ENCODE data around the gene LRRC41.
A peak's percentile ranks its signal among the peaks of the same experiment; 100 is the strongest.

The LRRC41 gene

DNA sequence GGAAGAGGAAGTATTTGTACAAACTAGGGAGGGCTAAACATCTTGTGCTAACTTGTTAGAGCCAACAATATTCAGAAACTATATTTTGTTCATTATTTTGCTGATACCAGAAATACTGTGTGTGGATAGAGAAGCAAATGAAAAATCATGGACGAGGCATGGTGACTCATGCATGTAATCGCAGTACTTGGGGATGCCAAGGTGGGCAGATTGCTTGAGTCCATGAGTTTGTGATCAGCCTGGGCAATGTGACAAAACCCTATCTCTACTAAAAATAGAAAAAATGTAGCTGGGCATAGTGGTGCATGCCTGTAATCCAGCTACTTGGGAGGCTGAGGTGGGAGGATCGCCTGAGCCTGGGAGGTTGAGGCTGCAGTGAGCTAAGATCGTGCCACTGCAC, 13.4 kb downstream of the LRRC41 start:
- DNase-seq: peak in 1 of 10 donors; percentile 49
- intact Hi-C loops (cut with DNase I): no loop called here

DNA sequence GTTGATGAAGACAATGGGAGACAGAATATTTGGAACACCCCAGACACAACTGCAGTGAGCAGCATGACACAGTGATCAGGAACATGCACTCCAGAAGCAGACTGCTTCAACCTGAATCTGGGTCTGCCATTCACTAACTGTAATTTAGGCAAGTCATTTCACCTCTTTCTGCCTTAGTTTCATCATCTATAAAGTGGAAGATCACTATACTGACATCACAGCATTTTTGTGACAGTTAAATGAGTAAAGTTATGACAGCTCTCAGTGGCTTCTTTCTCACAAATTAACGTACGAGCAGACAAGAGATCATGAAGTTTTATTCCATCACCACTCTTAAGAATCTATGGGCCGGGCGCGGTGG, 14.3 kb downstream of the LRRC41 start:
- DNase-seq: no peak
- intact Hi-C loops (cut with DNase I): no loop called here

DNA sequence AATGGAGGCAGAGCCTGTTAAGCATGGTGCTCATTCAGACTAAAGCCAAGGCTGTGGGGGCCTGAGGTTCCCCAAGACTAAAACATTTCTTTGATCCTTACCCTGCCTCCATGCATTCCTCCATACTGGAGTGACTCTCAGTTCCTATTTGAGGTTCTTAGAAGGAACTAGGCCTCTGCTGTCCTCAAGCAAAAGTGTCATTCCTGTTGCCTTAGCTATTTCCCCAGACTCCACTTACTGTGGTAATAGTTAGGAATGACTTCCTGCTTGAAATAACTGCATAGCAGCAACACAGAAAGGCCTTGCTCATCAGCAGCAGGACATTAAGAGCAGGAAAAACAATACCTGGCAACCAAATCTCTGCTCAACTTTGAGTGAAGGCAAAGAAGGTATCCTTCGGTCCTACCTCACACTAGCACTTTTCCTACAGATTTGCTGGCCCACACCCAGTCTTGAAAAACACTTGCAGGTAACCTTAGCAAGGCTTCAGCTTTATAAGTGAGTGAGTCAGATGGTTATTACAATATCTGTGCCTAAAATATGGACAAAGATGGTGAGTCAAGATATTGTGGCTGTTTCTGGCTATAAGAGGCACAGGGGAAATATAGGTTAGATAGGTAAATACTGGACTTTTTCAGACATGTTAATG, 14.8 kb downstream of the LRRC41 start:
- DNase-seq: no peak
- intact Hi-C loops (cut with DNase I): no loop called here

DNA sequence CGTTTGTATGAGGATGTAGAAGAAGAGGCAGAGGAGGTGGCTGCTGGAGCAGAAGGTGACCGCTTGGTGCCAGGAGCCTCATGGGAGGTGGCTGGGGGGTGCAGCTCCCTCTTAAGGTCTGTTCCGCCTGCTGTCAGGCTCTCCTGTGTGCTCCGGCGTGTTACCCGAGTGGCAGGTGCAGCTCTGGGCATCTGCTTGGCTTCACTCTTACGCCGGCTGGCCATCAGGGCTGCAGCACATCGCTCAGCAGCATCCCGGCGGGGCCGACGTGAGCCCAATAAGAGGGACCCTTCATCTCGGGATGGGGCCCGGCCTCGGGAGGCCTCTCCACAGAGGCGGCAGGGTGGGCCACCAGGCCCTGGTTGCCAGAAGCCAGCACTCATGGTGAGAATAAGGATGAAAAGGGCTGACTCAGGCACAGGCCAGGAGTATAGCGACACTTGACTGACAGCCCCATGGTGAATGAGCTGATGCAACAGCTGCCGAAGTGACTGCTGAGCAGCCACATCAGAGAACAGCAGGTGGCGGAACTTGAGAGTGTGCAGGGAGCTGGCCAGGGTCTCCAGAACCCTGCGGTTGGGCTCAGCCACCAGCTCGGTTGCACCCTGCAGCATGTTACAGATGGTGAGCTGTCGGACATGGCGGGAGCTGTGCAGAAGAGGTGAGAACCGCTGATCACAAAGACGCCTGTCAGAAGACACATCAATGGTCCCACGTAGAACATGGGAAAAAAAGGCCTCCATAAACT, 17.5 kb downstream of the LRRC41 start:
- intact Hi-C loops (cut with DNase I): no loop called here
- no peak for DNase-seq

DNA sequence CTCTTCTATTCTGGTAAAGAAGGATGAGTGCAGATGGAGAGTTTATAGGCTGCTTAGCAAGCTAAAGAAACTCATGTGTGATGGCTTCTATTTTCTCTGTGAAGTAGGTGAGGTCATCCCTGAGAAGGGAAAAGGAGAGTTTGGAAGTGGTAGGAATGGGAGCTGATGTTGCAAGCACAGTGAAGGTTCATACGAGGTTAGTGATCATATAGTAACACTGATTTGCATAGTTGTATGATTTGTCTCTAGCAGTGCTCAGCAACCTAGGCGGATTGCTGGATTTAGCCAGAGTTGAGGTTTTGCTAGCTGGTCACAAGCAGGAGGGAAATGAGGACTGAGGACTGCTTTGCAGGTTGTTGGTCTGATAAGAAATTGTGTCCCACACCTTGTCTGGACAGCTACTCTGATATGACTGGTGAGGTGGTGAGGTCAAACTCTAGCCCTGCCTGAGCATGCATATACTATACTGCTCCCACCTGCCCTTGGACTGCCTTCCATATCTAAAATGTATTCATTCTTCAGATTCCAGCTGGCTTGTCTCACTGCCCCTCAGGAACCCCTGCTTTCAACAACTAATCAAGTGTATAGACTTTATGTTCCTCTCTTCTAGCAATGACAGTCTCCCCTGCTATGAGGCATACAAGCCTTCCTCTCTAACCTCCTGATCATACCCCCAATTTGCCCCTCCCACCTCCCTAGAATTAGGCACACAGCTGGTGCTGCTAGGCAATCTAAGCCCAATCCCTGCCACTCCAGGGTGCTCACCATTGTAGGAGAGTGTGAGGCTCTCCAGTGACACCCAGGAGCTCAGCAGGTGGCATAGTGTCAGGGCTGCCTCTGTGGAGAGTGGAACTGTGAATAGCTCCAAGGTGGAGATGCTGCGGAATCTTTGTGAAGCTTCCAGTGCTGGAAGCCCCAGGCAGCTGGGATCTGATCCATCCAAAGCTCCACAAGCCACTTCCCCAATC, 18.5 kb downstream of the LRRC41 start:
- DNase-seq: no peak
- intact Hi-C loops (cut with DNase I): no loop called here

DNA sequence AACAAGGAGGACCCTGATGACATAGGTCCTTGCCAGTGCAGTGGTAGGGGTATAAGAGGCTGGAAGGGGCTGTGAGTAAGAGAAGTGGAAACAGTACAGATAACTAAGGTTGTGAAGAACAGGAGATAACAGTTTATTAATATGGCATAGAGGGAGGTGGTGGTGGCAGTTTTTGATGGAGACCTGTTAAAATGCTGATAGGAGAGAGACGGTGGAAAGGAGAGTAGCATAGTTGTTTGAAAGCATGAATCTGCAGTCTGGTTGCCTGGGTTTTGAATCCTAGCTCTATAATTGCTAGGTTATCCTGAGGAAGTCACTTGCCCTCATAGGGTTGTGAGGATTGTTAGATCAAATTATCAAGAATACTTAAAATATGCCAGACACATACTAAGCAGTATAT, 19.4 kb downstream of the LRRC41 start:
- no peak for DNase-seq
- intact Hi-C loops (cut with DNase I): no loop called here

DNA sequence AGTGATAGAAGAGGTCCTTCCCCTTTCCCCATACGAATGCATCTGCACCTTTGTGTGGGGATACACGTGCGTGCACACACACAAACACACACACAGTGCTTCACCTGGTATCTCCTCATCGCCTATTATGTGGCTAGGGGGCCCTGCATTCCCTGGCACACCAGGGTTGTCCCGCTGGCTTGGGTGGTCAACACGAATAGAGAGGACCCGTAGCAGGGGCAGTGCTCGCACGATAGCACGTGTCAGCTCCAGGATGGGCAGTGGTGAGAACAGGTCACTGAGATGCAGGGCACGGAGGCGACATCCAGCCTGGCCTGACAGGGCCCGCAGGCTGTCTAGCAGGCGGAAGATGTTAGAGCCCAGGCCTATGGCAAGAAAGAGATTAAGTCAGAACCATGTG, 22.4 kb downstream of the LRRC41 start:
- no peak for DNase-seq
- intact Hi-C loops (cut with DNase I): no loop called here

DNA sequence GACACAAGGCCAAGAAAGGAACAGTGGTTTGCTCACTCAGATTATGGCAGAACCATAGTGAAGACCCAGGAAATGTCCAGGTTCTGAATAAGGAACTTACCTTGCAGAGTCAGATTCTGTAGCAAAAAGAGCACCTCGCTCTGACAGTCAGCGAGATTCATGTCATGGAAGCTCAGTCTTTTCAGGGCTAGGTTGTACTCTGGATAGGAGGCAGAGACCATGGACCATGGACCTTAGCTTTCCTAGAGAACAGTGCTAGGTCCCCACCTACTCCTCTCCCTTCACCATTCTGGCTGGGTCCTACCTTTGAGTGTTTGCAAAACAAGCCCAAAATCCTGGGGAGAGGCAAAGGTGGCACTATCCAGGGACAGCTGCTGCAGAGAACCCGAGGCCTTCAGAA, 23.3 kb downstream of the LRRC41 start:
- intact Hi-C loops (cut with DNase I): no loop called here
- DNase-seq: no peak

DNA sequence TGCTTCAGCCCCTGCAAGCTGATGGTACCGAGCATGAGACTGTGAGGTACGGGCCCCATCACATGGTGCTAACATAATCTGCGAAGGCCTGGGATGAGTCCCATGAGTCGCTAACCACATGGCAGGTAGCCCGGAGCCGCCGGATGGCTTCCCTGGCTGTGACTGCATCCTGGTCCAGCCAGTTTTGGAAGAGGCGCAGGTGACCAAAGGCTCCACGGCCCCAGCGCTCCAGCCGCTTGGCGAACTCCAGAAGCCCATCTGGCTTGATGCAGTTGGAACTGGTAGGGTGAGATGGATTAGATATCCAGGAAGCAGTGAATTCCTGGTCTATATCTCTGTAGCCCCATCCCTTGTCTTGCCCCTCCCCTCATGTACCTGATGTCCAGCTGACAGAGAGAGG, 24.6 kb downstream of the LRRC41 start:
- DNase-seq: peak in 2 of 10 donors; percentile 13 to 84
- intact Hi-C loops (cut with DNase I): no loop called here

DNA sequence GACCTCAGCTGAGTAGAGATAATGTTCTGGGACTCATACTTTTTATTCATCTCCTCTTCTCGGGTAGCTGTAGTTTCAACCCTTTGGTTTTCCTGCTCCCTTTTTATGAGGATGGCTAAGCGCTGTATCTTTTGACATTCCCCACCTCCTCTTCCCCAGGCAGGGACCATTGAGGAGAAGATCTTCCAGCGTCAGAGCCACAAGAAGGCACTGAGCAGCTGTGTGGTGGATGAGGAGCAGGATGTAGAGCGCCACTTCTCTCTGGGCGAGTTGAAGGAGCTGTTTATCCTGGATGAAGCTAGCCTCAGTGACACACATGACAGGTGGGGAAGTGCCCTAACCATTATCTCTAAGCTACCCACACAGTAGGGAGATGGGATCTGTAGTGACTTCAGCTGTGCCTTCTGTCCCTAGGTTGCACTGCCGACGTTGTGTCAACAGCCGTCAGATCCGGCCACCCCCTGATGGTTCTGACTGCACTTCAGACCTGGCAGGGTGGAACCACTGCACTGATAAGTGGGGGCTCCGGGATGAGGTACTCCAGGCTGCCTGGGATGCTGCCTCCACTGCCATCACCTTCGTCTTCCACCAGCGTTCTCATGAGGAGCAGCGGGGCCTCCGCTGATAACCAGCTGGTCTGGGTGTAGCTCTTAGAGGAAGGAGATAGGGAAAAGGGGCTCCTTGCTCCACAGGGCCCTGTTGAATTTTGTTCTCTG, 25.6 kb downstream of the LRRC41 start:
- intact Hi-C loops (cut with DNase I): no loop called here
- DNase-seq: no peak

DNA sequence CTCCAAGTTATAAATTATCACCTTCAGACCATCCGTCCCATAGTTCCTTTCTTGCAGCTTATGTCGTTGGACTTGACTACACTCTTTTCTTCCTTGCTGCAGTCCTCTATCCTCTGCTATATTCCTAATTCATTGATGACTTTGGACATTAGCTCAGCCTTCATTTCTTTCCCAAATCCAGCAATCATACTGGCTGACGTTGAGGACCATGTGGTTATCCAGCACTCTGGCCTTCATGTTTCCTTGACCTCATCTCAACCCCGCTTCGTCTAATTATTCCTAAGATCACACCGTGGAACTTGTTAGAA, 28.4 kb downstream of the LRRC41 start:
- intact Hi-C loops (cut with DNase I): no loop called here
- DNase-seq: no peak

DNA sequence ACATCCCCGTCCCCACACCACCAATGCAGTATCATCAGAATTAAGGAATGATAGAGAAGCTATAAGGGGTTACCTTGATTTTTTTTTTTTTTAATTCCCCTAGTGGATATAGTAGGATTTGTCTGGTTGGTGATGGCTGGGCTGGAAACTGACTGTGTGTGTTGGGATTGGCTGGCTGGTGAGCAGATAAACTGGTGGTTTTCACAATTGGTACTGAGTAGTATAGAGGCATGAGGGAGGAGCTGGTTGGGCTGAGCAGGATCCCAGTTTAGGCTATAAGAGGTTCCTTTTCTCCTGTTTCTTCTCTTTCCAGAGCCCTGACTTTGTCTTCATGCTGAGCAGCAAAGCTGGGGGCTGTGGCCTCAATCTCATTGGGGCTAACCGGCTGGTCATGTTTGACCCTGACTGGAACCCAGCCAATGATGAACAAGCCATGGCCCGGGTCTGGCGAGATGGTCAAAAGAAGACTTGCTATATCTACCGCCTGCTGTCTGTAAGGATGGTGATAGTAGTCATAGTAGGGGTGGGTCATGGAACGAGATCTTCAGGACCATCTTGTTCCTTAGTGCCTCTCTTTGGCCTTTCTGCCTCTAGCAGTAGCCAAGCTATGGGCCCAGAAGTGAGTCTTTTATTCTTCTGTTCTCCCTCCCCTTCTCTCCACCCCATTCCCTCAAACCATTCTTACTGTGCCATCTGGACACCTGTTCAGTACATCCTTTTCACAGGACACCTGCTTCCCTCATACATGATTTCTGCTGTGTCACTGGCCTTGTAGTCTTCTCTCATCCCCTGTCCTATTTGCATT, 29.0 kb downstream of the LRRC41 start:
- intact Hi-C loops (cut with DNase I): no loop called here
- DNase-seq: no peak

DNA sequence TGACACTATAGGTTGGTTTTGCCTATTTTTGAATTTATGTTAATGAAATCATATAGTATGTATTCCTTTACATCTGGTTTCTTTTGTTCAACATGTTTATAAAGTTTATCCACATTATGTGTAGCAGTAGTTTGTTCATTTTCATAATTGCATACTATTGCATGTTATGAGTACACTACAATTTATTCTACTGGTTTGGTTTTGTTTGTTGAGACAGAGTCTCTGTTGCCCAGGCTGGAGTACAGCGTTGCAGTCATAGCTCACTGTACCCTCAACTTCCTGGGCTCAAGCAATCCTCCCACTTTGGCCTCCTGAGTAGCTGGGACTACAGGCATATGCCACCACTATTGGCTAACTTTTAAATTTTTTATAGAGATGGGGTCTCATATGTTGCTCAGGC, 34.8 kb downstream of the LRRC41 start:
- intact Hi-C loops (cut with DNase I): no loop called here

DNA sequence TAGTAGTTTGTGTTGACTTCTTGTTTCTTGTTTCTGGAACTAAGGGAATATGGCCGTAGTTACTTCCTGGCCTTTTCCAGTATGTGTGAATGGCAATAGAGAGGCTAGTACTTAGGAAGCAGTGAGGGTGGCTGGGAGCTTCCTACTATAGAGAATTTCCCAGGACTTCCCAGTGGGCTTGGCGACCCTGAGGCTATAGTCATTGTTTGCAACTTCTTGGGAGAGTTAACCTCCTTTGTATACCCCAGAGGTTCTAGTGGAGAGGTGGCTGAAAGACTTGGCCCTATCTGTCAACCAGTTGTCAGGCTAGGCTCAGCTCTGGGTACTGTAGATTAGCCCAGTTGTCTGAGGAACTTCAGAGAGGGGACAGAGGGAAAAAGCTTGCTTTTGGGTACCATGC, 40.3 kb downstream of the LRRC41 start:
- intact Hi-C loops (cut with DNase I): no loop called here
- DNase-seq: no peak

More for the DNA sequence above, 34.8 kb downstream of the LRRC41 start:
- no peak for DNase-seq

DNA sequence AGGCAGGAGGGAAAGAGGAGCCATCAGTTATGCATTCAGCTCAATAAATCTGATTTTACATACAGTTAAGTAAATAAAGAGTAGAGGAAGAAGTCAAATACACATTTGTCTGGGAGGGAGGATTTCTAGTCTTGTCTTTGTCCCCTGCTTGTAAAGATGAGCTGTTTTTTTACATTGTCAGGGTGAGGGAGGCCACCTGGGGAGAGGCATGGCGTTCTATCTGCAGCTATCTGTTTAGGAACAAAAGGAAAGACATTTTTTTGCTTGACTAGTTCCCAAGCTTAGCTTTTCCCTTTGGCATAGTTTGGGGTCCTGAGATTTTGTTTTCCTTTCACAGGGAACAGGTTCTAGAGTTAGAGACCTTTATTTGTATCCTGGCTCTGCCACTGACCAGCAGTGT, 40.9 kb downstream of the LRRC41 start:
- intact Hi-C loops (cut with DNase I): no loop called here

DNA sequence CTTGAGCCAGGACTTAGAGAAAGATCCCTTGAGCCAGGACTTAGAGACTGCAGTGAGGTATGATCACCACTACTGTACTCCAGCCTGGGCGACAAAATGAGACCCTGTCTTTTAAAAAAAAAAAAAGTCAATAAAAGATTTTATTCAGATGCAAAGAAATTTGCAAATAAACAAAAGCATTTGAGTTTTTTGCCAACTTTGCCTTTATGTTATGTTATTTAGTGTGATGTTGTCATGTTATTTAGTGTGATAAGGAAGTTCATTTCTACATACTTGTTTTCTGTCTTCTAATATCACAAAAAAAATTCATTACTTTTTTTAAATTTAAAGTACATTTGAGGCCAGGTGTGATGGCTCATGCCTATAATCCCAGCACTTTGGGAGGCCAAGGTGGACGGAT, 46.9 kb downstream of the LRRC41 start:
- intact Hi-C loops (cut with DNase I): no loop called here
- no peak for DNase-seq

More for the DNA sequence above, 40.9 kb downstream of the LRRC41 start:
- no peak for DNase-seq

DNA sequence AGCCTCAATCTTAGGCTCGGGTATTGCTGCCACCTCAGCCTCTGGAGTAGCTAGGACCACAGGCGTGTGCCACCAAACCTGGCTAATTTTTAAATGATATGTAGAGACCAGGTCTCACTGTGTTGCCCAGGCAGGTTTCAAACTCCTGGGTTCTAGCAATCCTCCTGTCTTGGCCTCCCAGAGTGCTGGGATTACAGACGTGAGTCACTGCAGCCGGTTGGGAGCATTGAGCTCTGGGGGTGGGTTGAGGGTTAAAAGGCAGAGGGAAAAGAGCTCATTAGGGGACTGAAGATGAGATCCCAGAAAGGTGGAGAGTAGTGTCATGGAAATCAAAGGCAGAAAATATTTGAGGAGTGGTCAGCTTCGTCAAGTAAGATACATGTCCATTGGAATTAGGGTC, 48.7 kb downstream of the LRRC41 start:
- intact Hi-C loops (cut with DNase I): no loop called here
- no peak for DNase-seq

DNA sequence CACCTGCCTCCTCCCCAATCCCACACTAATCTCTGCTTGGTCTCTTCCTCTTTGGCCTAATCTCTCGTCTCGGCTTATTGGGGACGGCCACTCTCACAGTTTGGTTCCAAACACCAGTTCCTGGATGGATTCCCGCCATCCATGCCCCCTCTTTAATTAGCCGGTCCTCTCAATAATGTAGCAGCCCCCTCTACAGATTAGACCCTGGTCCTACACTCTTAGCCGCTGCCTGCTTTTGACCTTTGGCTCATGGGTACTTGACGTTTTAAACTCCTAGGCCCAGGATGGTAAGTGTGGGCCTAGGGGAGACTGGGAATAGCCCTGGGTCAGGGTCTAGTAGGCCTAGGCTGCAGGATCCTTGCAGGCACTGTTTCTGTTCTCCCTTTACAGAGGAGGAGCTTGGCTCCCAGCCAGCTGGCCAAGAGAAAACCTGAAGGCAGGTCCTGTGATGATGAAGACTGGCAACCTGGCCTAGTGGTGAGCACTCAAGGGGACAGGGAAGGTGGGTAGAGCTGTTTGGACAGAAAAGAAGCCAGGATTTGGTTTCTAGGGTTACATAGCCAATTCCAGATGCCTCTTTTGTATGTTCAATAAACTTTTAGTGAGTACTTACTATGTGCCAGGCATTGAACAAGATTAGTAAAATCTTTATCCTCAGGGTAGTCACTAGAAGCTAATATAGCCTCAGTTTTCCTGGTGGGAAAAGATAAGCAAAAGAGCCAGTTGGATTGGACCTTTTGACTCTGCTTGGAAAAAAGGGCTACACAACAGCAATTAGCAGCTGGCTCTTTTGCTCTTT, 55.1 kb downstream of the LRRC41 start:
- no peak for DNase-seq

More for the DNA sequence above, 55.1 kb downstream of the LRRC41 start:
- intact Hi-C loops (cut with DNase I): no loop called here
